HEK293 (cell line): Measurements from ENCODE around the gene DBH.

Source experiments
- CTCF ChIA-PET: fragments of 350-600 bp; formaldehyde crosslinking; extraction: SDS; loops from one replicate; lab custom pipeline; 2021; ENCODE audit warnings: antibody characterized with exemption; lab: Yijun Ruan, JAX
- POLR2A ChIA-PET: fragments of 300-600 bp; formaldehyde crosslinking; extraction: SDS; loops from one replicate; lab custom pipeline; 2020; ENCODE audit warnings: antibody characterized with exemption, inconsistent platforms; lab: Yijun Ruan, JAX
- H3K27ac ChIP-seq: fragments of 200-500 bp; sonication (Bioruptor generic); 2 replicates; pipeline ENCODE4 v1.5.1; 2014; ENCODE audit warnings: low read depth, low read length, control low read depth, inconsistent platforms; ENCODE audit errors: extremely low read depth
- H3K36me3 ChIP-seq, 2 experiments: fragments of 200-500 bp in 1 of 2; sonication (Bioruptor generic) in 1 of 2; 1 replicate in 1 of 2; 2 replicates in 1 of 2; pipeline ENCODE4 v1.5.1; 2014 to 2017; ENCODE audit warnings: inconsistent platforms in 2 of 2, low read length in 2 of 2; ENCODE audit not compliant: control insufficient read depth in 2 of 2, insufficient read depth in 1 of 2
- H3K4me1 ChIP-seq: fragments of 200-500 bp; sonication (Bioruptor generic); 2 replicates; pipeline ENCODE4 v1.5.1; 2014; ENCODE audit warnings: mild to moderate bottlenecking, low read length, inconsistent platforms; ENCODE audit not compliant: control insufficient read depth, insufficient read depth
- H3K4me3 ChIP-seq: 2 replicates; pipeline ENCODE4 v1.5.1; 2011; ENCODE audit warnings: low read depth, mild to moderate bottlenecking, control low read depth, low read length, moderate library complexity
- H3K9me3 ChIP-seq: fragments of 200-500 bp; sonication (Bioruptor generic); 2 replicates; pipeline ENCODE4 v1.5.1; 2014; ENCODE audit warnings: low read depth, low read length, inconsistent platforms; ENCODE audit not compliant: control insufficient read depth, insufficient read depth
- GFI1B ChIP-seq: fragments of 450-650 bp; formaldehyde crosslinking; IDR thresholded peaks from 2 replicates; pipeline ENCODE4 v1.5.1; 2016; ENCODE audit warnings: missing biosample characterization, missing genetic modification characterization
- HIC1 ChIP-seq: fragments of 450-650 bp; formaldehyde crosslinking; IDR thresholded peaks from 2 replicates; pipeline ENCODE4 v1.5.1; 2016; ENCODE audit warnings: missing biosample characterization, missing genetic modification characterization
- HOXD13 ChIP-seq: sonication (generic); formaldehyde crosslinking; IDR thresholded peaks from 2 replicates; pipeline ENCODE4 v1.8.0; 2022; ENCODE audit warnings: missing genetic modification reagents, borderline replicate concordance
- KLF8 ChIP-seq: fragments of 450-650 bp; formaldehyde crosslinking; IDR thresholded peaks from 2 replicates; pipeline ENCODE4 v1.5.1; 2016; ENCODE audit warnings: missing biosample characterization, missing genetic modification characterization
- SP2 ChIP-seq: fragments of 450-650 bp; formaldehyde crosslinking; IDR thresholded peaks from 2 replicates; pipeline ENCODE4 v1.5.1; 2016; ENCODE audit warnings: missing biosample characterization, missing genetic modification characterization
- ZBTB49 ChIP-seq: fragments of 450-650 bp; formaldehyde crosslinking; IDR thresholded peaks from 2 replicates; pipeline ENCODE4 v1.5.1; 2016; ENCODE audit warnings: missing biosample characterization, missing genetic modification characterization, low read depth
- ZNF155 ChIP-seq: fragments of 450-650 bp; formaldehyde crosslinking; IDR thresholded peaks from 2 replicates; pipeline ENCODE4 v1.5.1; 2016; ENCODE audit warnings: missing biosample characterization, missing genetic modification characterization
- ZNF169 ChIP-seq: fragments of 450-650 bp; formaldehyde crosslinking; IDR thresholded peaks from 2 replicates; pipeline ENCODE4 v1.5.1; 2016; ENCODE audit warnings: missing biosample characterization, missing genetic modification characterization
- ZNF248 ChIP-seq: fragments of 450-650 bp; formaldehyde crosslinking; IDR thresholded peaks from 2 replicates; pipeline ENCODE4 v1.5.1; 2017; ENCODE audit warnings: missing biosample characterization, missing genetic modification characterization
- ZNF548 ChIP-seq: fragments of 450-650 bp; formaldehyde crosslinking; IDR thresholded peaks from 2 replicates; pipeline ENCODE4 v1.5.1; 2016; ENCODE audit warnings: missing biosample characterization, missing genetic modification characterization
- ZNF560 ChIP-seq: fragments of 450-650 bp; formaldehyde crosslinking; IDR thresholded peaks from 2 replicates; pipeline ENCODE4 v1.5.1; 2017; ENCODE audit warnings: missing biosample characterization, missing genetic modification characterization, borderline replicate concordance
- ZNF658 ChIP-seq: fragments of 450-650 bp; formaldehyde crosslinking; IDR thresholded peaks from 2 replicates; pipeline ENCODE4; 2016; ENCODE audit warnings: missing biosample characterization, missing genetic modification characterization
- ZNF704 ChIP-seq: fragments of 450-650 bp; formaldehyde crosslinking; IDR thresholded peaks from 2 replicates; pipeline ENCODE4 v1.5.1; 2016; ENCODE audit warnings: missing biosample characterization, missing genetic modification characterization
- TF ChIP-seq, protein P1 (sequence below): fragments of 450-650 bp; formaldehyde crosslinking; IDR thresholded peaks from 2 replicates; pipeline ENCODE4 v1.5.1; 2016; ENCODE audit warnings: missing biosample characterization, missing genetic modification characterization

DBH gene

DNA sequence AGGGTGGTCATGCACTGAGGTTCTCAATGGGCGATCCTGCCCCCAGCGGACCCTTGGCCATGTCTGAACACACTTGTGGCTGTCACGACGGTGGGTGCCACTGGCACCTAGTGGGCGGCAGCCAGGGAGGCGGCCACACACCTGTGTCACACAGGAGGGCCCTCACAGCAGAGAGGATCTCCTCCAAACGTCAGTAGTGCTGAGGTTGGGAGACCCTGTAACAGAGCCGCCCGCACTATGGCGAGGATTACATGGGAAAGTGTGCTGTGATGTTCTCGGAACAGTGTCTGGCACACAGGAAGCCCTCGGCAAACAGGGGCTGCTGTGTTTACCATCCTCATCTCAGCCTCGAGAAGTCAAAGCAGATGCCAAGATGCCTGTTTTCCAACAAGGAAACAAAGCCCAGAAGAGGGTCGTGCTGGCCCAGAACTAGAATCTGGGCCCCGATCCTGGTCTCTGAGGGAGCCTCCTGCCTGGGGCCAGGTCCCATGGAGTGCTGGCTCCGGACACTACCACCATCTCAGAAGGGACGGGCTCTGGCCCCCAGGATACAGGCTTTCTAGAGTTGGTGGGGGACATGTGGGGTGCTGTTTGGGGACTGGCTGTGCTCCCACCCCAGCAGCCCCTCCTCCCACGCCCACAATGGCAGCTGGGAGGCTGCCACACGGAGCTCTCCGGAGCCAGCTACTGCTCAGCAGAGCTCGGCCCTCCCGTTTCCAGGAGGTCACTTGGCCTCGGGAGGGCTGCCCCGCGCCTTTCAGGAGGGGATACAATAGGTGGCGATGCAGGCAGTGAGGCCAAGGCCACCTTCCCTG is 48.2 kb downstream of the DBH start (continued):
- TF ChIP-seq ZBTB49 (tag by site-specific recombination) (no peak), ZNF248 (tag by site-specific recombination) (no peak), HOXD13 (CRISPR knock-in tag) (no peak), ZNF560 (tag by site-specific recombination) (no peak)

- H3K4me1 ChIP-seq: no peaks in the 10 kb centered on the region
- TF ChIP-seq ZNF155 (tag by site-specific recombination): no peak
- no peak for TF ChIP-seq ZNF704
- TF ChIP-seq SP2 (tag by site-specific recombination): no peak
- no peak for TF ChIP-seq ZNF548 (tag by site-specific recombination)
- TF ChIP-seq KLF8: no peak
- CTCF ChIA-PET: no interaction called here
- H3K36me3 ChIP-seq: no peaks in the 10 kb centered on the region
- H3K9me3 ChIP-seq: no peaks in the 10 kb centered on the region
- H3K27ac ChIP-seq: no peak overlapping the region
- POLR2A ChIA-PET: no interaction called here
- H3K4me3 ChIP-seq: no peak overlapping the region
Observed at GRCh38 chr9:133684936-133685361, 48.8 kb downstream of the DBH start.

DNA sequence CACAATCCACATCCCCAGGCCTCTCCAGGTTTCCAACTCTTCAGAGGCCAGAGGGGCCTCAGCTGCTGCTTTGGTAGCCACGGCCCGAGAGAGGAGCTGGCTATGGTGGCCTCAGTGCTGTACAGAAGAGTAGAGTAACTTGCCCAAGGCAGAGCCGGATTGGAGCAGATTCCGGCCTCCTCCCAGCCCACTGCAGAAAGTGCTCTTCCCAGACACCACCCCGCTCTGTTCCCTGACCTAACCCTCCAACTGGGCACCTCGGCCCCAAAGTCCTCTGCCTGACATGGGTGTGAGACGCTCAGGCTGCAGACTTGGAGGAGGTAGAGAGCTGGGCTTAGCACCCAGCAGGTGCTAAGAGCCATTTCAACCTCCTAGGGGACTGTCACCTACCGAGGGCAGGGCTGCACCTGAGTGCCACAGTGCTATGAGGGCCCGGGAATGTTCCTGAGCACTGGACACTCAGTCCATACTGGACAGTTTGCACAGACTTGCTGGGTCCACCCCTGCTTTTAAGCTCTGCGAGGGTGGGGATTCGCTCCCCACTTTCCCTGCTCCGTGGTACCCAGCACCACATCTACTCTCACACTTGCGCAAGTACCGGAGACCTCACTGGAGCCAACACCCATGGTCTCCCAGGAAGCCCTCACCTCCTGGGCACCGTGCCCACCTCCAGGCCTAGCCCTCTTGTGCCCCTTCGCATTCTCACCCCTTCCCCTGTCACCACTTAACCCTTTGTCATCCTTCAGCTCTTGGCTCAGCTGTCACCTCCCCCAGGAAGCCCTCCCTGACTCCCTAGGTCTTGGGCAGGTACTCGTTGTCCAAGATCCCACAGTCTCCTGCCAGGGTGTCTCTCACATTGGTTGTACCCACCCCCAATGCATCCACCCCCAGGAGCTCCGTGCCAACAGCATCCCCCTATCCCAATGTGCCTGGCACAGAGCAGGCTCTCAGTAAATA is 49.8 kb downstream of the DBH start:
- Histone ChIP-seq H3K9me3 (no peaks in the 10 kb centered on the region), H3K27ac (no peak overlapping the region)
- CTCF ChIA-PET: interaction anchor here (0.6 to 0.7 kb wide), 2 partner anchors 53 to 92 kb away, joined by 3 read pairs; no protein-coding TSS in a partner anchor
- TF ChIP-seq ZNF704: no peak
- TF ChIP-seq ZNF169 (tag by site-specific recombination): no peak
- TF ChIP-seq, protein P1, sequence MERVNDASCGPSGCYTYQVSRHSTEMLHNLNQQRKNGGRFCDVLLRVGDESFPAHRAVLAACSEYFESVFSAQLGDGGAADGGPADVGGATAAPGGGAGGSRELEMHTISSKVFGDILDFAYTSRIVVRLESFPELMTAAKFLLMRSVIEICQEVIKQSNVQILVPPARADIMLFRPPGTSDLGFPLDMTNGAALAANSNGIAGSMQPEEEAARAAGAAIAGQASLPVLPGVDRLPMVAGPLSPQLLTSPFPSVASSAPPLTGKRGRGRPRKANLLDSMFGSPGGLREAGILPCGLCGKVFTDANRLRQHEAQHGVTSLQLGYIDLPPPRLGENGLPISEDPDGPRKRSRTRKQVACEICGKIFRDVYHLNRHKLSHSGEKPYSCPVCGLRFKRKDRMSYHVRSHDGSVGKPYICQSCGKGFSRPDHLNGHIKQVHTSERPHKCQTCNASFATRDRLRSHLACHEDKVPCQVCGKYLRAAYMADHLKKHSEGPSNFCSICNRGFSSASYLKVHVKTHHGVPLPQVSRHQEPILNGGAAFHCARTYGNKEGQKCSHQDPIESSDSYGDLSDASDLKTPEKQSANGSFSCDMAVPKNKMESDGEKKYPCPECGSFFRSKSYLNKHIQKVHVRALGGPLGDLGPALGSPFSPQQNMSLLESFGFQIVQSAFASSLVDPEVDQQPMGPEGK: no peak
- no peak for TF ChIP-seq HIC1 (tag by site-specific recombination)
- TF ChIP-seq ZNF658 (tag by site-specific recombination): no peak
- no peak for TF ChIP-seq GFI1B (tag by site-specific recombination)
- TF ChIP-seq, all 188 proteins: peak for 0
- H3K36me3 ChIP-seq: no peaks in the 10 kb centered on the region
- no peaks in the 10 kb centered on the region for H3K4me1 ChIP-seq
- POLR2A ChIA-PET: no interaction called here
- no peak overlapping the region for H3K4me3 ChIP-seq
